Neural cell (in vitro differentiated cells): ENCODE results near the gene PYGO2. TPM values are rescaled to one million over a fixed set of nuclear protein-coding genes. Genes with fewer than 3 reads are reported as not detected.

Source experiments
- H2AFZ ChIP-seq: fragments of 200-600, 300-800 bp; sonication (generic), shearing (Covaris generic); 2 replicates; pipeline ENCODE4 v1.6.0; 2014; ENCODE audit warnings: low read depth, mild to moderate bottlenecking, antibody characterized with exemption, low read length, moderate library complexity
- H3F3A ChIP-seq: fragments of 200-600 bp; shearing (Covaris generic); 2 replicates; pipeline ENCODE4 v1.6.1; 2016; ENCODE audit warnings: mild to moderate bottlenecking, moderate library complexity, mixed read lengths, antibody characterized with exemption, low read length; ENCODE audit not compliant: insufficient read depth, poor library complexity, severe bottlenecking
- H3K27ac ChIP-seq: fragments of 200-600, 300-800 bp; sonication (generic), shearing (Covaris generic); 2 replicates; pipeline ENCODE4 v1.5.1; 2014; ENCODE audit warnings: mild to moderate bottlenecking, low read length, moderate library complexity
- H3K27me3 ChIP-seq: fragments of 300-800, 200-600 bp; sonication (generic), shearing (Covaris generic); 2 replicates; pipeline ENCODE4 v1.6.0; 2014; ENCODE audit warnings: mild to moderate bottlenecking, low read depth, low read length, moderate library complexity; ENCODE audit not compliant: insufficient read depth
- H3K36me3 ChIP-seq: fragments of 300-800, 200-600 bp; sonication (generic), shearing (Covaris generic); 2 replicates; pipeline ENCODE4 v1.5.1; 2014; ENCODE audit warnings: mild to moderate bottlenecking, antibody characterized with exemption, low read length, moderate library complexity; ENCODE audit not compliant: insufficient read depth
- H3K4me2 ChIP-seq: fragments of 300-800, 200-600 bp; sonication (generic), shearing (Covaris generic); 2 replicates; pipeline ENCODE4 v1.6.0; 2014; ENCODE audit warnings: mild to moderate bottlenecking, low read length
- H3K4me3 ChIP-seq: fragments of 300-800, 200-600 bp; sonication (generic), shearing (Covaris generic); 2 replicates; pipeline ENCODE4 v1.5.1; 2014; ENCODE audit warnings: mild to moderate bottlenecking, low read length, moderate library complexity
- H3K79me2 ChIP-seq: fragments of 200-600 bp; shearing (Covaris generic); replicated peaks from 2 replicates; pipeline ENCODE4 v1.6.0; 2014; ENCODE audit warnings: mild to moderate bottlenecking, low read length, moderate library complexity; ENCODE audit not compliant: insufficient read depth
- H3K9ac ChIP-seq: fragments of 300-800, 200-600 bp; sonication (generic), shearing (Covaris generic); 2 replicates; pipeline ENCODE4 v1.6.1; 2016; ENCODE audit warnings: mild to moderate bottlenecking, low read length, mixed read lengths
- H3K9me2 ChIP-seq: fragments of 200-600 bp; shearing (Covaris generic); 2 replicates; pipeline ENCODE4 v1.6.1; 2016; ENCODE audit warnings: mild to moderate bottlenecking, low read length, mixed read lengths; ENCODE audit not compliant: insufficient read depth
- H3K9me3 ChIP-seq: fragments of 200-600, 300-800 bp; sonication (generic), shearing (Covaris generic); 2 replicates; pipeline ENCODE4 v1.6.1; 2016; ENCODE audit warnings: mild to moderate bottlenecking, mixed run types, low read length, moderate library complexity, mixed read lengths
- H4K20me1 ChIP-seq: fragments of 200-600 bp; shearing (Covaris generic); 2 replicates; pipeline ENCODE4 v1.6.1; 2016; ENCODE audit warnings: mild to moderate bottlenecking, mixed run types; ENCODE audit not compliant: insufficient read depth
- EP300 ChIP-seq: fragments of 450-650 bp; conservative IDR thresholded peaks from 2 replicates; pipeline ENCODE4 v1.6.1; 2014; ENCODE audit warnings: antibody characterized with exemption, mild to moderate bottlenecking, moderate library complexity; ENCODE audit not compliant: poor library complexity, severe bottlenecking
- EZH2 ChIP-seq: fragments of 200-600, 300-800 bp; shearing (Covaris generic), sonication (generic); IDR thresholded peaks from 2 replicates; pipeline ENCODE4 v1.6.1; 2014; ENCODE audit warnings: antibody characterized with exemption, low read length, borderline replicate concordance, mild to moderate bottlenecking; ENCODE audit not compliant: insufficient read depth, poor library complexity, severe bottlenecking
- MXI1 ChIP-seq: fragments of 450-650 bp; conservative IDR thresholded peaks from 2 replicates; pipeline ENCODE4 v1.6.1; 2014; ENCODE audit warnings: antibody characterized with exemption, mild to moderate bottlenecking; ENCODE audit not compliant: poor library complexity, severe bottlenecking
- POLR2AphosphoS5 ChIP-seq: IDR thresholded peaks from 2 replicates; pipeline ENCODE4 v1.6.1; 2012
- RAD21 ChIP-seq: fragments of 450-650 bp; conservative IDR thresholded peaks from 2 replicates; pipeline ENCODE4 v1.6.1; 2014; ENCODE audit warnings: antibody characterized with exemption, mild to moderate bottlenecking, moderate library complexity
- REST ChIP-seq: IDR thresholded peaks from 2 replicates; pipeline ENCODE4 v1.6.1; 2012; ENCODE audit warnings: borderline replicate concordance
- SMC3 ChIP-seq: fragments of 450-650 bp; conservative IDR thresholded peaks from 2 replicates; pipeline ENCODE4 v1.6.1; 2014; ENCODE audit warnings: antibody characterized with exemption, mild to moderate bottlenecking, moderate library complexity; ENCODE audit not compliant: poor library complexity
- TAF1 ChIP-seq: IDR thresholded peaks from 2 replicates; pipeline ENCODE4 v1.6.1; 2012; ENCODE audit warnings: low read depth
- polyA plus RNA-seq: library from polyadenylated mRNA; depleted of rRNA; stranded (reverse); fragments of >200 nt; gene quantifications from 2 replicates; pipeline ENCODE4 v1.2.3, GENCODE V29; 2014
- TF ChIP-seq, protein P1 (sequence below): fragments of 450-650 bp; IDR thresholded peaks from 2 replicates; pipeline ENCODE4 v1.5.1; 2014; ENCODE audit warnings: antibody characterized with exemption, mild to moderate bottlenecking, moderate library complexity; ENCODE audit not compliant: poor library complexity, severe bottlenecking

PYGO2 gene
- polyA plus RNA-seq, 1 donor from 2014 or later: 13.4 TPM

GRCh38 chr1:154983776-154984466, 22.3 kb upstream of the PYGO2 start:
- no peaks in the 10 kb centered on the region for H3K9me3 ChIP-seq
- TF ChIP-seq, protein P1, sequence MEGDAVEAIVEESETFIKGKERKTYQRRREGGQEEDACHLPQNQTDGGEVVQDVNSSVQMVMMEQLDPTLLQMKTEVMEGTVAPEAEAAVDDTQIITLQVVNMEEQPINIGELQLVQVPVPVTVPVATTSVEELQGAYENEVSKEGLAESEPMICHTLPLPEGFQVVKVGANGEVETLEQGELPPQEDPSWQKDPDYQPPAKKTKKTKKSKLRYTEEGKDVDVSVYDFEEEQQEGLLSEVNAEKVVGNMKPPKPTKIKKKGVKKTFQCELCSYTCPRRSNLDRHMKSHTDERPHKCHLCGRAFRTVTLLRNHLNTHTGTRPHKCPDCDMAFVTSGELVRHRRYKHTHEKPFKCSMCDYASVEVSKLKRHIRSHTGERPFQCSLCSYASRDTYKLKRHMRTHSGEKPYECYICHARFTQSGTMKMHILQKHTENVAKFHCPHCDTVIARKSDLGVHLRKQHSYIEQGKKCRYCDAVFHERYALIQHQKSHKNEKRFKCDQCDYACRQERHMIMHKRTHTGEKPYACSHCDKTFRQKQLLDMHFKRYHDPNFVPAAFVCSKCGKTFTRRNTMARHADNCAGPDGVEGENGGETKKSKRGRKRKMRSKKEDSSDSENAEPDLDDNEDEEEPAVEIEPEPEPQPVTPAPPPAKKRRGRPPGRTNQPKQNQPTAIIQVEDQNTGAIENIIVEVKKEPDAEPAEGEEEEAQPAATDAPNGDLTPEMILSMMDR: peak; percentile 9
- TF ChIP-seq TAF1: no peak
- H3K27ac ChIP-seq: peak overlapping the region; percentile 92
- H3K79me2 ChIP-seq: peaks cover 17% of the 10 kb centered on the region
- peak overlapping the region; percentile 86 for H3K9ac ChIP-seq
- H4K20me1 ChIP-seq: no peaks in the 10 kb centered on the region
- peak overlapping the region; percentile 66 for H2AFZ ChIP-seq
- peak overlapping the region; percentile 94 for H3K4me3 ChIP-seq
- no peaks in the 10 kb centered on the region for H3K27me3 ChIP-seq
- no peaks in the 10 kb centered on the region for H3K9me2 ChIP-seq
- H3F3A ChIP-seq: no peaks in the 10 kb centered on the region
- H3K4me2 ChIP-seq: peak overlapping the region; percentile 85
- no peaks in the 10 kb centered on the region for H3K36me3 ChIP-seq

DNA sequence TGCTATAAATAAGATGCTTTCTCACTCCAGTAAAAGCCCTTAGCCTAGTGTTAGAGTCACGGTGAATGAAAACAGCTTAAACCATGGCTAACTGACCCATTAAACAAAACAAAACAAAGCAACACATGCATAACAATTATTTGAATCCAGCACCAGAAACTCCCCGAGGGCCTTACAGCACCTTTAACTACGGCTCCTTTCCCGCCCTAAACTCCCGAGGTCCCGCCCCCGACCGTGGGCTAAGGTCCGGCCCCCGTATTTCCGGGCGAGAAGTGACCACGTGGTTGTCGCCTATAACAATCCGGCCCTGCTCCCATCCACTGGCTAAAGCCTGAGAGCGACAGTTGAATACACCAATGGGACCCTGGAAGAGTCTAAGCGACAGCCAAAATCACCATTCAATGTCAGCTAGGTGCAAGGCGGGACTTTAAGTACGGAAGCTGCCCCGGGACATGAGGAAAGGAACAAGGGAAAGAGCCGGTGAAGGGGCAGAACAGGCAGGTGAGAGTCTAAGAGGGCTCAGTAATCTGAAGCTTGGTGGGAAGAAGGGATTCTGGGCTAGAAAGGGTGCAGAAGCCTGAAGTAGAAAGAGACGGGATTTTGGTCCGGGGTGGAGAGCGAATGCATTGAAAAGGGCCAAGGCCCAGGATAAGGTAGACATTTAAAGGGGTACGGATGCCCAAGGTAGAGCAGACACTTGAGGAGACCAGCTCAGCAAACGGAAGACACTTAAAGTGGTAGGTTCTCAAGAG, 21.5 kb upstream of the PYGO2 start, which contains the start of gene FLAD1:
TSS of gene FLAD1 (plus strand) at position 448 of the 752 bp plus-strand sequence. CDS start 351 bp downstream, outside the sequence.
- no peaks in the 10 kb centered on the region for H3K9me2 ChIP-seq
- no peaks in the 10 kb centered on the region for H3K36me3 ChIP-seq
- H4K20me1 ChIP-seq: no peaks in the 10 kb centered on the region
- no peaks in the 10 kb centered on the region for H3K27me3 ChIP-seq
- peak; percentile 22 for TF ChIP-seq EP300
- TF ChIP-seq REST: peak; percentile 77
- peak; percentile 87 for TF ChIP-seq POLR2AphosphoS5
- TF ChIP-seq EZH2: no peak
- peak; percentile 68 for TF ChIP-seq TAF1
- TF ChIP-seq, protein P1: no peak
- no peak for TF ChIP-seq SMC3
- TF ChIP-seq MXI1: peak; percentile 97
- TF ChIP-seq RAD21: peak; percentile 26
- H2AFZ ChIP-seq: peak within 1 kb of the TSS; percentile 66
- peak within 1 kb of the TSS; percentile 86 for H3K9ac ChIP-seq
- H3K27ac ChIP-seq: peak within 1 kb of the TSS; percentile 92
- H3K4me2 ChIP-seq: peak within 1 kb of the TSS; percentile 85
- no peaks in the 10 kb centered on the region for H3K9me3 ChIP-seq
- H3K4me3 ChIP-seq: peak within 1 kb of the TSS; percentile 94
- no peaks in the 10 kb centered on the region for H3F3A ChIP-seq
- H3K79me2 ChIP-seq: peaks cover 17% of the 10 kb centered on the region
